Measurements from ENCODE around the gene OTOF. TPM values are rescaled to one million over a fixed set of nuclear protein-coding genes. Genes with fewer than 3 reads are reported as not detected.

OTOF gene
- total RNA-seq, 2 experiments from 2014 or later: 0.71 to 0.75 TPM

DNA sequence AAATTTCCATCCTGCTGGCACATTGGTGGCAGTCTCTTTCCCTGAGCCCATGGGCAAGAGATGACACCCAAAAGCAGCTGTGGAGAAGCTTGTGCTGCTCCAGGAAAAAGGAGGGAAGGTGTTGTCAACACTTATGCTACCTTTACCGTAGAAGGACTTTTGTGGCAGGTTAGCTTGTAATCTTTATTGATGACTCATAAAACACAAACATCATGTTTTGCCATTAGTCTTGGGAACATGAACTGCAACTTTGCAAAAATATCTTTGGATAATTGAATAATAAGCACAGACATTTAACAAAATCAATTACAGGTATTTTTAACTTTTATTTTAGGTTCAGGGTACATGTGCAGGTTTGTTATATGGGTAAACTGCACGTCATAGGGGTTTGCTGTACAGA, 42.8 kb downstream of the OTOF start:
- intact Hi-C loops (cut with DNase I, micrococcal nuclease): no loop called here
- DNase-seq: no peak
- POLR2A ChIA-PET: no interaction called here
- CTCF ChIA-PET: no interaction called here
- no peak overlapping the region for H3K4me3 ChIP-seq (ENCODE audit: low read length)
- no peaks in the 10 kb centered on the region for H3K9me3 ChIP-seq (ENCODE audit: control insufficient read depth in 1 of 2, insufficient read depth in 1 of 2, low read length in 2 of 2)
- no peaks in the 10 kb centered on the region for H3K4me1 Mint-ChIP-seq (ENCODE audit: low read depth)
- H3K4me3 Mint-ChIP-seq: no peak overlapping the region
- no peak overlapping the region for H3K27ac Mint-ChIP-seq
- ATAC-seq (ENCODE audit: poor library complexity): no peak
- no peak for TF ChIP-seq CTCF (IDR thresholded peaks at IDR 0.05)
- H3K4me1 ChIP-seq (ENCODE audit: insufficient read depth, low read length): no peaks in the 10 kb centered on the region
- H3K36me3 Mint-ChIP-seq (ENCODE audit: low read depth): no peaks in the 10 kb centered on the region
- no peaks in the 10 kb centered on the region for H3K27me3 ChIP-seq (ENCODE audit: control insufficient read depth in 1 of 2, insufficient read depth in 2 of 2, low read length in 2 of 2)
- H3K9me3 Mint-ChIP-seq: no peaks in the 10 kb centered on the region
- no peak overlapping the region for H3K27ac ChIP-seq (ENCODE audit: low read depth in 1 of 2, low read length in 2 of 2)
- H3K36me3 ChIP-seq (ENCODE audit: insufficient read depth, low read length): no peaks in the 10 kb centered on the region
- H3K27me3 Mint-ChIP-seq: peaks cover 16% of the 10 kb centered on the region

- Mint-ChIP-seq H3K4me1 (ENCODE audit: low read depth) (no peaks in the 10 kb centered on the region), H3K27me3 (peaks cover 11% of the 10 kb centered on the region), H3K36me3 (ENCODE audit: low read depth) (no peaks in the 10 kb centered on the region), H3K4me3 (no peak overlapping the region), H3K9me3 (no peaks in the 10 kb centered on the region), H3K27ac (no peak overlapping the region)
- intact Hi-C loops (cut with DNase I, micrococcal nuclease): no loop called here
- DNase-seq: no peak
- TF ChIP-seq CTCF (IDR thresholded peaks at IDR 0.05): no peak
- Histone ChIP-seq H3K27me3 (ENCODE audit: control insufficient read depth in 1 of 2, insufficient read depth in 2 of 2, low read length in 2 of 2) (no peaks in the 10 kb centered on the region), H3K36me3 (ENCODE audit: insufficient read depth, low read length) (no peaks in the 10 kb centered on the region), H3K27ac (ENCODE audit: low read depth in 1 of 2, low read length in 2 of 2) (no peak overlapping the region), H3K4me3 (ENCODE audit: low read length) (no peak overlapping the region), H3K9me3 (ENCODE audit: control insufficient read depth in 1 of 2, insufficient read depth in 1 of 2, low read length in 2 of 2) (no peaks in the 10 kb centered on the region), H3K4me1 (ENCODE audit: insufficient read depth, low read length) (no peaks in the 10 kb centered on the region)
- no peak for ATAC-seq (ENCODE audit: poor library complexity)
- CTCF ChIA-PET: interaction anchor here (0.6 kb wide), 1 partner anchor 11 kb away, joined by 3 read pairs; no protein-coding TSS in a partner anchor
- POLR2A ChIA-PET: no interaction called here
These were observed 45.1 kb downstream of the OTOF start for GRCh38 chr2:26432859-26433258.

DNA sequence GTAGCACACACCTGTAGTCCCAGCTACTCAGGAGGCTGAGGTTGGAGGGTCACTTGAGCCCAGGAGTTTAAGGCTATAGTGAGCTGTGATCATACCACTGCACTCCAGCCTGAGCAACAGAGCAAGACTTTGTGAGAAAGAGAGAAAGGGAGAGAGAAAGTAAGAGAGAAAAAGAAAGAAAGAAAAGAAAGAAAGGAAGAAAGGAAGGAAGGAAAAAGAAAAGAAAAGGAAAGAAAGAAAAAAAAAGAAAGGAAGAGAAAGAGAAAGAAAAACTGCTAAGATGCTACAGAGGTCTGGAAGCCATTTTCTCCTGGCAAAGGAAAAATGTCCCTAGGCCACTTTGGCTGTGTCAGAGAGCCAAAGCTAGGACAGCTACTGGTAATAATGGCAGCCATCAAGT, 45.6 kb downstream of the OTOF start:
- peaks cover 11% of the 10 kb centered on the region for H3K27me3 Mint-ChIP-seq
- H3K27ac Mint-ChIP-seq: no peak overlapping the region
- H3K36me3 Mint-ChIP-seq (ENCODE audit: low read depth): no peaks in the 10 kb centered on the region
- Histone ChIP-seq H3K4me3 (ENCODE audit: low read length) (no peak overlapping the region), H3K4me1 (ENCODE audit: insufficient read depth, low read length) (no peaks in the 10 kb centered on the region), H3K9me3 (ENCODE audit: control insufficient read depth in 1 of 2, insufficient read depth in 1 of 2, low read length in 2 of 2) (no peaks in the 10 kb centered on the region), H3K27ac (ENCODE audit: low read depth in 1 of 2, low read length in 2 of 2) (no peak overlapping the region), H3K27me3 (ENCODE audit: control insufficient read depth in 1 of 2, insufficient read depth in 2 of 2, low read length in 2 of 2) (no peaks in the 10 kb centered on the region), H3K36me3 (ENCODE audit: insufficient read depth, low read length) (no peaks in the 10 kb centered on the region)
- H3K4me1 Mint-ChIP-seq (ENCODE audit: low read depth): no peaks in the 10 kb centered on the region
- ATAC-seq (ENCODE audit: poor library complexity) (no peak), DNase-seq (no peak)
- H3K4me3 Mint-ChIP-seq: no peak overlapping the region
- H3K9me3 Mint-ChIP-seq: no peaks in the 10 kb centered on the region
- intact Hi-C loops (cut with DNase I, micrococcal nuclease): no loop called here
- ChIA-PET CTCF (interaction anchor here (0.6 kb wide), 1 partner anchor 11 kb away, joined by 3 read pairs; no protein-coding TSS in a partner anchor), POLR2A (no interaction called here)
- no peak for TF ChIP-seq CTCF (IDR thresholded peaks at IDR 0.05)

Measured in CD4-positive, alpha-beta T cell (primary cell).